K562 (cell line): ENCODE data around the gene SLC35F2. TPM values are rescaled to one million over a fixed set of nuclear protein-coding genes. Genes with fewer than 3 reads are reported as not detected.
A peak's percentile ranks its signal among the peaks of the same experiment; 100 is the strongest.
"Not testable (repeated sequence)": the region's sequence is repeated elsewhere in the genome, so short reads cannot be mapped to it uniquely, and the experiment has no call there.

Source experiments
- ATAC-seq: fragments of 200-7000 bp; cut with Tn5 transposase; 3 replicates; pipeline ENCODE4 v1.9.1; 2020; ENCODE audit warnings: moderate library complexity
- BruUV-seq: library from RNA; stranded (reverse); fragments of 400-500 nt; replicated peaks from 2 replicates; lab custom pipeline; 2021; lab: Mats Ljungman, UMichigan
- CTCF ChIA-PET: fragments of 300-600 bp; formaldehyde crosslinking; extraction: SDS; loops from one replicate; lab custom pipeline; 2021; ENCODE audit warnings: low intra/inter-chr PET ratio; lab: Yijun Ruan, JAX
- POLR2A ChIA-PET: fragments of 300-600, 350-650 bp; sonication (Branson Sonifier 250); formaldehyde crosslinking; extraction: SDS; loops from one replicate; lab custom pipeline; 2021; ENCODE audit warnings: antibody characterized with exemption, inconsistent platforms; lab: Yijun Ruan, JAX
- DNase-seq, 4 experiments: peaks; one replicate each; pipeline versions ENCODE4 v3.0.0 to v3.0.0-alpha.2; 2011 to 2018; ENCODE audit warnings: low spot score in 3 of 4, mixed read lengths in 3 of 4; ENCODE audit errors: extremely low read depth in 1 of 4
- FAIRE-seq: peaks from 2 replicates; lab custom pipeline; 2011; peaks lifted over from hg19 to GRCh38; lab: Jason Lieb, UNC
- H2AFZ ChIP-seq: 2 replicates; pipeline ENCODE4 v1.6.0; 2011; ENCODE audit warnings: low read depth, low read length, control low read depth, inconsistent platforms
- H3K27ac ChIP-seq: fragments of 200-600 bp; 3 replicates; pipeline ENCODE4 v1.8.0; 2011; ENCODE audit warnings: low read depth, mild to moderate bottlenecking, control low read depth, inconsistent platforms, low read length, moderate library complexity, mixed read lengths; ENCODE audit errors: extremely low read depth
- H3K27me3 ChIP-seq, 2 experiments: fragments of 300-600 bp in 1 of 2; 2 replicates in 1 of 2; 3 replicates in 1 of 2; pipeline versions ENCODE4 v1.6.0 to v1.8.0; 2011; ENCODE audit warnings: inconsistent platforms in 2 of 2, low read length in 2 of 2, mild to moderate bottlenecking in 1 of 2, mixed read lengths in 1 of 2, moderate library complexity in 1 of 2; ENCODE audit not compliant: control insufficient read depth in 2 of 2, insufficient read depth in 2 of 2
- H3K36me3 ChIP-seq: fragments of 300-600 bp; 3 replicates; pipeline ENCODE4 v1.8.0; 2011; ENCODE audit warnings: mild to moderate bottlenecking, low read length, inconsistent platforms; ENCODE audit not compliant: control insufficient read depth, insufficient read depth
- H3K4me1 ChIP-seq, 2 experiments: fragments of 200-600 bp in 1 of 2; replicated peaks in 1 of 2; 2 replicates in 1 of 2; 3 replicates in 1 of 2; pipeline versions ENCODE4 v1.5.1 to v1.8.0; 2011; ENCODE audit warnings: inconsistent platforms in 2 of 2, low read length in 2 of 2, mild to moderate bottlenecking in 1 of 2, mixed read lengths in 1 of 2, moderate library complexity in 1 of 2; ENCODE audit not compliant: control insufficient read depth in 2 of 2, insufficient read depth in 2 of 2
- H3K4me2 ChIP-seq: 2 replicates; pipeline ENCODE4 v1.6.1; 2011; ENCODE audit warnings: low read length, control low read depth, inconsistent platforms, mixed read lengths; ENCODE audit not compliant: insufficient read depth
- H3K4me3 ChIP-seq: fragments of 200-600 bp; sonication (generic), shearing (Covaris generic); 2 replicates; pipeline ENCODE4 v1.5.1; 2016; ENCODE audit warnings: control low read depth, inconsistent platforms
- H3K79me2 ChIP-seq: fragments of 200-600 bp; 3 replicates; pipeline ENCODE4 v1.8.0; 2011; ENCODE audit warnings: low read length, inconsistent platforms; ENCODE audit not compliant: control insufficient read depth, insufficient read depth
- H3K9ac ChIP-seq, 2 experiments: 2 replicates each; pipeline versions ENCODE4 v1.6.0 to v1.6.1; 2011; ENCODE audit warnings: low read depth in 2 of 2, low read length in 2 of 2, control low read depth in 1 of 2, inconsistent platforms in 1 of 2, mild to moderate bottlenecking in 1 of 2, mixed read lengths in 1 of 2; ENCODE audit not compliant: insufficient read depth in 1 of 2
- H3K9me1 ChIP-seq: one replicate; pipeline ENCODE4 v1.6.0; 2011; ENCODE audit warnings: inconsistent platforms, mild to moderate bottlenecking, low read length, moderate library complexity; ENCODE audit not compliant: control insufficient read depth, insufficient read depth
- H3K9me3 ChIP-seq: replicated peaks from 2 replicates; pipeline ENCODE4 v1.5.1; 2011; ENCODE audit warnings: low read depth, low read length, inconsistent platforms; ENCODE audit not compliant: control insufficient read depth, insufficient read depth
- H4K20me1 ChIP-seq: replicated peaks from 2 replicates; pipeline ENCODE4 v1.6.1; 2011; ENCODE audit warnings: low read length, inconsistent platforms, mixed read lengths; ENCODE audit not compliant: control insufficient read depth, insufficient read depth
- C11orf30 ChIP-seq: fragments of 450-650 bp; IDR thresholded peaks from 2 replicates; pipeline ENCODE4 v1.6.1; 2016; ENCODE audit warnings: low read depth, mild to moderate bottlenecking
- DPF2 ChIP-seq: fragments of 450-650 bp; IDR thresholded peaks from 2 replicates; pipeline ENCODE4 v1.6.1; 2016
- EGR1 ChIP-seq: fragments of 450-650 bp; conservative IDR thresholded peaks from 2 replicates; pipeline ENCODE4 v1.6.1; 2017; ENCODE audit warnings: mild to moderate bottlenecking
- EHMT2 ChIP-seq: fragments of 450-650 bp; IDR thresholded peaks from 2 replicates; pipeline ENCODE4 v1.6.1; 2018; ENCODE audit warnings: antibody characterized with exemption
- MAFG ChIP-seq: fragments of 450-650 bp; conservative IDR thresholded peaks from 2 replicates; pipeline ENCODE4 v1.6.1; 2016; ENCODE audit warnings: missing genetic modification characterization, missing compliant biosample characterization
- NFE2 ChIP-seq: IDR thresholded peaks from 2 replicates; pipeline ENCODE4 v1.6.1; 2014; ENCODE audit warnings: antibody characterized with exemption, low read depth
- NFIC ChIP-seq: fragments of 450-650 bp; IDR thresholded peaks from 2 replicates; pipeline ENCODE4 v1.6.1; 2017; ENCODE audit warnings: mild to moderate bottlenecking, inconsistent platforms
- ZFP36 ChIP-seq: fragments of 150-350 bp; IDR thresholded peaks from 2 replicates; pipeline ENCODE4 v1.6.1; 2018; ENCODE audit warnings: low read length, low read depth; ENCODE audit not compliant: partially characterized antibody
- ZNF316 ChIP-seq: fragments of 450-650 bp; IDR thresholded peaks from 2 replicates; pipeline ENCODE4 v1.6.1; 2016
- WGBS: fragments of 100-300 bp; shearing (Covaris generic); methylation state at CpG from one replicate; pipeline ENCODE4 v1.1.6; 2016; ENCODE audit warnings: low coverage, mixed read lengths; ENCODE audit not compliant: insufficient coverage; ENCODE audit errors: missing lambda C conversion rate; 5-methylcytosine and 5-hydroxymethylcytosine counted together
- in situ Hi-C: fragments of 300-500 bp; cut with MboI; formaldehyde crosslinking; loops from 4 replicates; pipeline ENCODE4 v1.15.0; 2018; ENCODE audit warnings: inconsistent platforms, mixed read lengths
- intact Hi-C: fragments of 100-400 bp; cut with micrococcal nuclease; formaldehyde crosslinking; loops from 2 replicates; pipeline ENCODE4 v1.14.2; 2022
- polyA plus RNA-seq, 8 experiments: library from polyadenylated mRNA; depleted of rRNA in 4 of 8; stranded (reverse) in 5 of 8; unstranded in 3 of 8; fragments of >200 nt; fragmentation: Nextera tagmentation in 2 of 8; fragmentation: Illumina TruSeq in 1 of 8; extraction: Ambion mirVana in 2 of 8; extraction: Trizol in 1 of 8; gene quantifications; 2 replicates each; pipeline versions ENCODE4 v1.2.1 to v1.2.3, GENCODE V29; 2011 to 2014; ENCODE audit warnings: inconsistent platforms in 1 of 8, missing spikeins in 1 of 8
- total RNA-seq, 7 experiments: library from RNA; depleted of rRNA in 6 of 7; stranded (reverse); fragments of >200 nt in 6 of 7; fragmentation: Illumina TruSeq in 2 of 7; extraction: Trizol in 2 of 7; gene quantifications; 2 replicates each; pipeline versions ENCODE4 v1.2.1 to v1.2.3, GENCODE V29; 2011 to 2021; ENCODE audit warnings: low replicate concordance in 1 of 7

Gene SLC35F2
- total and polyA plus RNA-seq, 9 of the 15 experiments (the other 6 are each of a cell fraction or from before 2014, with no cell fraction given), result 28.6 to 63.9 (median 53.4) TPM

- H3K79me2 ChIP-seq, H3K4me3 ChIP-seq, H3K9ac ChIP-seq, H3K27me3 ChIP-seq, in situ Hi-C loops, H3K36me3 ChIP-seq, intact Hi-C loops, POLR2A ChIA-PET, FAIRE-seq, H3K9me3 ChIP-seq, H3K4me1 ChIP-seq, H4K20me1 ChIP-seq, BruUV-seq, H3K9me1 ChIP-seq, H3K27ac ChIP-seq: not testable (repeated sequence)
- ATAC-seq (peak; percentile 59), DNase-seq (peak in 2 of 4 experiments; percentile 19 to 50)
- 9% methylated on average over 6 of the region's 7 CpGs for WGBS
- CTCF ChIA-PET, result interaction anchor here (0.6 kb wide), 1 partner anchor 1446 kb away, joined by 3 read pairs; no protein-coding TSS in a partner anchor
- TF ChIP-seq DPF2 (peak; percentile 34; the same call in 1 of the 2 replicates), MAFG (peak; percentile 66), NFE2 (peak; percentile 83), EHMT2 (peak; percentile 21; the same call in 1 of the 2 replicates), ZNF316 (peak; percentile 34; the same call in 1 of the 2 replicates), ZFP36 (peak; percentile 45), EGR1 (peak; percentile 70), NFIC (peak; percentile 81), C11orf30 (peak; percentile 64)
- peak overlapping the region; percentile 63; the same call in 1 of the 2 replicates for H2AFZ ChIP-seq
- peak overlapping the region; percentile 24; the same call in 1 of the 2 replicates for H3K4me2 ChIP-seq
Observed at GRCh38 chr11:107758719-107759355, 99.8 kb downstream of the SLC35F2 start.
